Mesenchymal stem cell (in vitro differentiated cells and primary cell): Measurements from ENCODE around the gene TST.

Source experiments
- DNase-seq: peaks from one replicate; pipeline ENCODE4 v3.0.0-alpha.2; 2013
- H2AFZ ChIP-seq: one replicate; pipeline ENCODE4 v1.6.1; 2013; ENCODE audit warnings: low read depth, mild to moderate bottlenecking, control low read depth, inconsistent platforms, low read length, moderate library complexity
- H2AK5ac ChIP-seq: 2 replicates; pipeline ENCODE4 v1.6.1; 2013; ENCODE audit warnings: low read length, moderate library complexity, mild to moderate bottlenecking, inconsistent platforms; ENCODE audit not compliant: severe bottlenecking
- H2BK120ac ChIP-seq: one replicate; pipeline ENCODE4 v1.6.1; 2013; ENCODE audit warnings: low read depth, mild to moderate bottlenecking, inconsistent platforms, low read length, moderate library complexity
- H2BK12ac ChIP-seq, 2 experiments: one replicate each; pipeline ENCODE4 v1.6.1; 2013; ENCODE audit warnings: inconsistent platforms in 2 of 2, low read length in 2 of 2, mild to moderate bottlenecking in 2 of 2, moderate library complexity in 2 of 2, control low read depth in 1 of 2
- H2BK15ac ChIP-seq: one replicate; pipeline ENCODE4 v1.6.1; 2013; ENCODE audit warnings: mild to moderate bottlenecking, low read depth, inconsistent platforms; ENCODE audit not compliant: poor library complexity, severe bottlenecking
- H2BK5ac ChIP-seq: 2 replicates; pipeline ENCODE4 v1.6.1; 2013; ENCODE audit warnings: low read depth, mild to moderate bottlenecking, low read length, control low read depth, inconsistent platforms; ENCODE audit not compliant: poor library complexity, severe bottlenecking
- H3K14ac ChIP-seq, 2 experiments: one replicate each; pipeline ENCODE4 v1.6.1; 2013; ENCODE audit warnings: inconsistent platforms in 2 of 2, low read length in 2 of 2, control low read depth in 1 of 2, mild to moderate bottlenecking in 1 of 2, moderate library complexity in 1 of 2
- H3K18ac ChIP-seq, 2 experiments: one replicate each; pipeline ENCODE4 v1.6.1; 2013; ENCODE audit warnings: inconsistent platforms in 2 of 2, low read length in 2 of 2, control low read depth in 1 of 2, low read depth in 1 of 2, mild to moderate bottlenecking in 1 of 2
- H3K23ac ChIP-seq, 2 experiments: one replicate each; pipeline ENCODE4 v1.6.1; 2013; ENCODE audit warnings: inconsistent platforms in 2 of 2, low read length in 2 of 2, mild to moderate bottlenecking in 2 of 2, moderate library complexity in 2 of 2, control low read depth in 1 of 2
- H3K27ac ChIP-seq: 2 replicates; pipeline ENCODE4 v1.5.1; 2013; ENCODE audit warnings: mild to moderate bottlenecking, moderate library complexity, low read length, control low read depth, inconsistent platforms; ENCODE audit not compliant: poor library complexity, severe bottlenecking
- H3K27me3 ChIP-seq, 2 experiments: 2 replicates each; pipeline versions ENCODE4 v1.6.1 to v1.7.0; 2013; ENCODE audit warnings: low read length in 2 of 2, mild to moderate bottlenecking in 2 of 2, moderate library complexity in 2 of 2, control low read depth in 1 of 2, inconsistent platforms in 1 of 2; ENCODE audit not compliant: control insufficient read depth in 1 of 2, insufficient read depth in 1 of 2
- H3K36me3 ChIP-seq, 2 experiments: 2 replicates each; pipeline versions ENCODE4 v1.6.1 to v1.7.0; 2013; ENCODE audit warnings: low read length in 2 of 2, control low read depth in 1 of 2, inconsistent platforms in 1 of 2, low read depth in 1 of 2, mild to moderate bottlenecking in 1 of 2; ENCODE audit not compliant: insufficient read depth in 2 of 2, control insufficient read depth in 1 of 2
- H3K4ac ChIP-seq, 2 experiments: one replicate each; pipeline ENCODE4 v1.6.1; 2013; ENCODE audit warnings: inconsistent platforms in 2 of 2, low read length in 2 of 2, mild to moderate bottlenecking in 2 of 2, moderate library complexity in 2 of 2, control low read depth in 1 of 2, low read depth in 1 of 2
- H3K4me1 ChIP-seq: 2 replicates; pipeline ENCODE4 v1.6.1; 2013; ENCODE audit warnings: low read depth, low read length, control low read depth; ENCODE audit not compliant: control insufficient read depth, insufficient read depth
- H3K4me2 ChIP-seq: 2 replicates; pipeline ENCODE4 v1.6.1; 2013; ENCODE audit warnings: low read length, mild to moderate bottlenecking, inconsistent platforms; ENCODE audit not compliant: poor library complexity, severe bottlenecking
- H3K4me3 ChIP-seq, 2 experiments: 2 replicates each; pipeline versions ENCODE4 v1.5.1 to v1.7.0; 2013; ENCODE audit warnings: low read length in 2 of 2, mild to moderate bottlenecking in 2 of 2, control low read depth in 1 of 2, low read depth in 1 of 2; ENCODE audit not compliant: insufficient read depth in 1 of 2
- H3K79me1 ChIP-seq: replicated peaks from 2 replicates; pipeline ENCODE4 v1.6.1; 2013; ENCODE audit warnings: mild to moderate bottlenecking, control low read depth, low read length, inconsistent platforms; ENCODE audit not compliant: poor library complexity, severe bottlenecking
- H3K9ac ChIP-seq: 2 replicates; pipeline ENCODE4 v1.7.0; 2013; ENCODE audit warnings: mild to moderate bottlenecking, low read length, moderate library complexity
- H3K9me3 ChIP-seq: 2 replicates; pipeline ENCODE4 v1.7.0; 2013; ENCODE audit warnings: mild to moderate bottlenecking, low read length; ENCODE audit not compliant: control insufficient read depth
- H4K8ac ChIP-seq: one replicate; pipeline ENCODE4 v1.6.1; 2013; ENCODE audit warnings: inconsistent platforms, mild to moderate bottlenecking, low read length, moderate library complexity
- H4K91ac ChIP-seq: one replicate; pipeline ENCODE4 v1.6.1; 2013; ENCODE audit warnings: mild to moderate bottlenecking, low read length, inconsistent platforms
- WGBS: methylation state at CpG from one replicate; pipeline ENCODE4 v1.1.7; 2013; ENCODE audit warnings: mixed read lengths; 5-methylcytosine and 5-hydroxymethylcytosine counted together

The TST gene

DNA sequence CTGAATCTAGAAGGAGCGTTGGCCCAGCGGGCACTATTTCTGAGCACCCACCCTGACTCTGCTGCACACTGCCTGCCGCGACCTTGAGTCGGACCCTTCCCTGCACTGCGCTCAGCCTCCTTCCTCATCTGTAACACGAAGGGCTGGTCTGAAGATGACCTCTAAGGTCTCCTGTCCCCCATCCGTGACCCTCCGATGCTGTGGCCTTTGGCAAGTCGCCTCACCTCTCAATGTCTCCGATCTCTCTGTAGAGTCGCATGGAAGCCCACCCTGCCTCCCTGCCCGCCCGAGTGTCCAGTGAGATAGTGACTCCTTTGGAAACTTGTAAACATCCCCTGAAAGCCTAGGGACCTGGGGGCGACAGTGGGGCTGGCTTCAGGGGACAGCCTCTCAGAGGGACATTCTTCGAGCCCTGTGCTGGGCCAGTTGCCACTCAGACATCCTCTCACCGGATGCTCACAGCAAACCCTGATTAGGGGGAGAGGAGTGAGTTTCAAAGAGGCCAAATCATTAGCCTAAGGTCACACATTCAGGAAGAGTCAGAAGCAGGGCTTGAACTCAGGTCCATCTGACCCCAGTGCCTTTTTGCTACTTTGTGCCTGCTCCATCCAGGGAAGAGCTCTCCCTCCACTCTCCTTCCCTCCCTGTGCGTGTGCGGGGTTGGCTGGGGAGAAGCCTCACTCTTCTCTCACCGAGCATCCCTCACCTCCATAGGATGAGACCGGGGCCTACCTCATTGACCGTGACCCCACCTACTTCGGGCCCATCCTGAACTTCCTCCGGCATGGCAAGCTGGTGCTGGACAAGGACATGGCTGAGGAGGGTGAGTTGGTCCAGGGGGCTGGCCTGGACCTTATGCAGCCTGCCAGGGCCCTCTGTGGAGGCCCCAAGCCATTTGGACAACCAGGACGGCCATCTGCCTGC lies 33.4 kb upstream of the TST start:
- Histone ChIP-seq H3K4me3 (peak overlapping the region; percentile 78 to 91), H2AFZ (no peak overlapping the region), H3K4ac (no peak overlapping the region), H2BK120ac (no peak overlapping the region), H3K79me1 (peaks cover 14% of the 10 kb centered on the region), H3K9me3 (no peaks in the 10 kb centered on the region), H2BK5ac (no peak overlapping the region), H3K18ac (no peak overlapping the region), H2BK12ac (peak overlapping the region in 1 of 2 experiments; percentile 21), H4K8ac (no peak overlapping the region), H3K36me3 (peaks cover 38 to 45% of the 10 kb centered on the region in 2 experiments), H3K23ac (no peak overlapping the region), H4K91ac (peak overlapping the region; percentile 2), H3K14ac (peak overlapping the region in 1 of 2 experiments; percentile 73), H3K27me3 (no peaks in the 10 kb centered on the region), H3K9ac (peak overlapping the region; percentile 91), H3K4me1 (peaks cover 10% of the 10 kb centered on the region), H3K27ac (no peak overlapping the region), H2BK15ac (no peak overlapping the region), H2AK5ac (no peak overlapping the region), H3K4me2 (peak overlapping the region; percentile 74)
- 88% methylated on average over 25 of the region's 25 CpGs for WGBS
- no peak for DNase-seq

DNA sequence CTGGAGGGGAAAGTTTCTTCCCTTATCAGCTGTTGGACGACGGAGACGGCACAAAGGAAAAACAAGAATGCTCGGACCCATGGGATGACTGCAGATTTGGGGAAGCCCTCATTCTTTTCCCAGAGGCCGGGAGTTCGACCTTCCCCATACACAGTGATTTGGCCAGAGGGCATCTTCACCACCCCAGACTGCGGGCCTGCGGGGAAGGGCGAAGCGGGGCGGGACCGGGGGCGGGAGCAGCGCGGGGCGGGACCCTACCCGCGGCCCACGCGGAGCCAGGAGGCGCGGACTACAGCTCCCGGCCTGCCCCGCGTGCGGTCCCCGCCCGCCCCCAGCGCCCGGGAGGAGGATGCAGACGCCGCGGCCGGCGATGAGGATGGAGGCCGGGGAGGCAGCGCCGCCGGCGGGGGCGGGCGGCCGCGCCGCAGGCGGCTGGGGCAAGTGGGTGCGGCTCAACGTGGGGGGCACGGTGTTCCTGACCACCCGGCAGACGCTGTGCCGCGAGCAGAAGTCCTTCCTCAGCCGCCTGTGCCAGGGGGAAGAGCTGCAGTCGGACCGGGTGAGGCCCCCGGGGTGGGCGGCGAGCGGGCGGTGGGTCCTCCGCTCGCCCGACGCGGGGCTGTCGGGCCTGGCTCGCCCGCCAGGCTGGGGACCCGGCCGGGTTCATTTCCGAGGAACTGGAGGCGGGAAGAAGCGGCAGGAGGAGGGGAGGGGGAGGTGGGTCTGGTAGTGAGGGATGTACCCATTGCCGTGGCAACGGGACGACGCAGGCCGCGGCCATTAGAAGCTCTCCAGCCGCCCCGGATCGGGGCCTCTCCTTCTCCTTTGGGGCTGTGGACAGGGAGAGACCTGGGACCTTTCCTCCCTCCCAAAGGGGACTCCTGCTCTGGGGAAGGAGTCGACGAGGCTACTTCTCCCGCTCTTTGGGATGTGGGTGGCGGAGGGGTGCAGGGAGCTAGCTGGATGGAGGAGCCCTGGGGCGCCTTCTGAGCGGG lies 32.4 kb upstream of the TST start, which contains the start of gene KCTD17:
Gene KCTD17, plus strand, starts transcription at position 352 of the 995 bp plus-strand sequence. Its CDS starts 19 bp downstream, at position 371.
- peak within 1 kb of the TSS; percentile 78 to 91 for H3K4me3 ChIP-seq
- H3K27me3 ChIP-seq: no peaks in the 10 kb centered on the region
- H3K79me1 ChIP-seq: peaks cover 14% of the 10 kb centered on the region
- WGBS: 9% methylated on average over 57 of the region's 89 CpGs
- peak within 1 kb of the TSS; percentile 55 for H2AFZ ChIP-seq
- no peak within 1 kb of the TSS for H2BK15ac ChIP-seq
- H3K9me3 ChIP-seq: no peaks in the 10 kb centered on the region
- H3K9ac ChIP-seq: peak within 1 kb of the TSS; percentile 91
- no peak within 1 kb of the TSS for H3K4ac ChIP-seq
- peak; percentile 70 for DNase-seq
- no peak within 1 kb of the TSS for H2AK5ac ChIP-seq
- H3K4me1 ChIP-seq: peaks cover 12% of the 10 kb centered on the region
- H4K91ac ChIP-seq: peak within 1 kb of the TSS; percentile 2
- H3K4me2 ChIP-seq: peak within 1 kb of the TSS; percentile 74
- H3K27ac ChIP-seq: no peak within 1 kb of the TSS
- H3K36me3 ChIP-seq: peaks cover 28 to 36% of the 10 kb centered on the region in 2 experiments
- peak within 1 kb of the TSS in 1 of 2 experiments; percentile 21 for H2BK12ac ChIP-seq
- H2BK5ac ChIP-seq: no peak within 1 kb of the TSS
- H4K8ac ChIP-seq: no peak within 1 kb of the TSS
- H3K14ac ChIP-seq: peak within 1 kb of the TSS in 1 of 2 experiments; percentile 73
- peak within 1 kb of the TSS; percentile 50 to 71 for H3K18ac ChIP-seq
- H3K23ac ChIP-seq: no peak within 1 kb of the TSS
- no peak within 1 kb of the TSS for H2BK120ac ChIP-seq

DNA sequence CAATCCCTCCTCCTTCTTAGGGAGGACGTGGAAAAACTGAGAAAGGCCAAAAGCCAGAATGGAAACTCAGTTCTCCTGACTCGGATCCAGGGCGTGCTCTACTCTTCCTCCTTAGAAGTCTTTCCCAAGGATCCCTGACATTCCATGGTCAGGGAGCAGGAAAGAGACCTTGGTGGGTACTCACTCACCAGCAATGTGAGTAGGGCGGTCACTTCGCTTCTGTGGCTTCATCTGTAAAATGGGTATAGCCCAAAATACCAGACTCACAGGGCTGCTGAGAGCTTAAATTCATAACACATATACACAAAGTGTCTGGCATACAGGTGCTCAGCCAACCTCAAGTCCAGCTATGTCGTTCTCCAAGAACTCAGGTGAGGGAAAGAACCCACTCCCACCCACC lies 31.7 kb upstream of the TST start:
- no peaks in the 10 kb centered on the region for H3K9me3 ChIP-seq
- no peak overlapping the region for H2BK12ac ChIP-seq
- H2BK5ac ChIP-seq: no peak overlapping the region
- H3K27me3 ChIP-seq: no peaks in the 10 kb centered on the region
- H4K8ac ChIP-seq: no peak overlapping the region
- no peak overlapping the region for H2AK5ac ChIP-seq
- H3K79me1 ChIP-seq: peaks cover 14% of the 10 kb centered on the region
- H3K4me1 ChIP-seq: peaks cover 19% of the 10 kb centered on the region
- no peak for DNase-seq
- no peak overlapping the region for H3K4ac ChIP-seq
- H3K18ac ChIP-seq: no peak overlapping the region
- H3K14ac ChIP-seq: no peak overlapping the region
- H3K23ac ChIP-seq: no peak overlapping the region
- H3K36me3 ChIP-seq: peaks cover 20 to 28% of the 10 kb centered on the region in 2 experiments
- 90% methylated on average over 5 of the region's 6 CpGs for WGBS
- H3K27ac ChIP-seq: no peak overlapping the region
- no peak overlapping the region for H2BK120ac ChIP-seq
- H3K4me3 ChIP-seq: no peak overlapping the region
- no peak overlapping the region for H2BK15ac ChIP-seq
- no peak overlapping the region for H3K4me2 ChIP-seq
- H2AFZ ChIP-seq: no peak overlapping the region
- H4K91ac ChIP-seq: no peak overlapping the region
- H3K9ac ChIP-seq: no peak overlapping the region
